ENCODE measurements around the gene TNIP1.

TNIP1 gene

GRCh38 chr5:150993826-150994412 is 86.9 kb downstream of the TNIP1 start:
- no peak for DNase-seq

- no peak for DNase-seq
These were observed 87.4 kb downstream of the TNIP1 start for GRCh38 chr5:150993422-150993821.

- no peak for DNase-seq
These were observed 88.1 kb downstream of the TNIP1 start for GRCh38 chr5:150992705-150993104.

- DNase-seq: no peak
These were observed 91.1 kb downstream of the TNIP1 start for GRCh38 chr5:150989695-150990094.

- DNase-seq: no peak
These were observed 93.1 kb downstream of the TNIP1 start for GRCh38 chr5:150987746-150988145.

All from MV-4-11 (cell line).